ENCODE measurements around the gene MVB12A. TPM values are rescaled to one million over a fixed set of nuclear protein-coding genes. Genes with fewer than 3 reads are reported as not detected.

The MVB12A gene
- total RNA-seq, 1 donor from 2014 or later, result 45.3 TPM

GRCh38 chr19:17436094-17436873 is 16.4 kb downstream of the MVB12A start:
- intact Hi-C loops (cut with DNase I), result no loop called here
- no peaks in the 10 kb centered on the region for H3K4me1 ChIP-seq
- no peaks in the 10 kb centered on the region for H3K27me3 ChIP-seq (ENCODE audit: low read depth)
- H3K9me3 ChIP-seq, result no peaks in the 10 kb centered on the region
- ATAC-seq, result no peak
- no peak overlapping the region for H3K27ac ChIP-seq
- no peak overlapping the region for H3K4me3 ChIP-seq
- no peaks in the 10 kb centered on the region for H3K36me3 ChIP-seq
- no peak for DNase-seq
- TF ChIP-seq CTCF (IDR thresholded peaks at IDR 0.05), result no peak

DNA sequence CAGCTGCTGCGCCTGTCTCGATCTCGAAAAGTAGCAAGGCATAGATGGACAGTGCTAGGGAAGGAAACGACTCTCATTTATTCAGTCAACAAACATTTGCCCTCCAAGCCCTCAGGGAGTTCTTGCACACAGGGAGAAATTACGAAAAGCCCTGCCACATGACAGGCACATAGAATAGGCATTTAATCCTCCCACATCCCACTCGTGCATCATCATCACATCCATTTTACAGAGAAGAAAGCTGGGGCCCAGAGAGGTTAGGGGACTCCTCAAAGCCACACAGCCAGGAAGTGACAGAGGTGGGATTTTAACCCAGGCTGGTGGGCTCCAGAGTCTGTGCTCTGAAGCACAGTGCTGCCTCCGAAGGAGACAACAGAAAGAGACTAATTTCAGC is 17.0 kb downstream of the MVB12A start:
- no peak for TF ChIP-seq CTCF (IDR thresholded peaks at IDR 0.05)
- ATAC-seq, result no peak
- H3K9me3 ChIP-seq, result no peaks in the 10 kb centered on the region
- intact Hi-C loops (cut with DNase I), result no loop called here
- H3K27ac ChIP-seq, result no peak overlapping the region
- H3K36me3 ChIP-seq, result no peaks in the 10 kb centered on the region
- no peak overlapping the region for H3K4me3 ChIP-seq
- no peak for DNase-seq
- H3K4me1 ChIP-seq, result no peaks in the 10 kb centered on the region
- H3K27me3 ChIP-seq (ENCODE audit: low read depth), result no peaks in the 10 kb centered on the region

DNA sequence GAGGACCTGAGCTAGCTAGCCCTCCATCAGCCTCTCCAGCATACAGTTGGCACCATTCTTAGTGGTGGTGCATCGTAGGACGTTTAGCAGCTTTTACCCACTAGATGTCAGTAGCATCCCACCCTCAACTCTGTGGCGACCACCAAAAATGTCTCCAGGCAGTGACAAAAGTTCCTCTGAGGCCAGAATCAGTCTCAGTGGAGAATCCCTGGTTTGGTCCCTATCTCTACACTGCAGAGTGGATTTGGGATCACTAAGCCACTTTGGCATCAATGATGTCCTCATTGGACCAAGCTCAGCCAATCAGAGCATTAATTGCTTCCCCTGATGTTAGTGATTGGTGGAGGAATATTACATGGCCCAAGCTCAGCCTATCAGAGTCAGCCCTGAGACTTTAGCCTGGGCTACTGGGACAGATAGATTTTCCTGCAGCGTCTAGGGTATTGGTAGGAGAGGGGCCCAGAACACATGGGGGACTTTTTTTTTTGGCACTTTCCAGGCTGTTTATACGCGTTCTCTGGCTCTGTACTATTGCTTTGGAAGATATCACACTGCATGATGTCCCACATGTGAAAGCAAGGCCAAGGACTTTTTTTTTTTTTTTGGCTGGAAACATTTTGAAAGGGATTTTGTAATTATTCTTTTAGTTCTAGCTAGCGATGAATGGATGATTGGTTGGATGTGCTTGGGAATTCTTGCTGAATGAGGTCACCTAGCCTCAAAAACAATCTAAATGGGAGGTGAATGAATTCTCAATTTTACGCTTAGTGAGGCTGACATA is 21.6 kb downstream of the MVB12A start:
- no peak for DNase-seq
- intact Hi-C loops (cut with DNase I), result no loop called here

GRCh38 chr19:17445526-17446165 is 25.8 kb downstream of the MVB12A start:
- Histone ChIP-seq H3K27me3 (ENCODE audit: low read depth) (peaks cover 7% of the 10 kb centered on the region), H3K4me1 (peaks cover 8% of the 10 kb centered on the region), H3K36me3 (no peaks in the 10 kb centered on the region), H3K9me3 (no peaks in the 10 kb centered on the region), H3K27ac (no peak overlapping the region), H3K4me3 (no peak overlapping the region)
- DNase-seq (no peak), ATAC-seq (no peak)
- intact Hi-C loops (cut with DNase I), result no loop called here
- TF ChIP-seq CTCF (IDR thresholded peaks at IDR 0.05), result no peak

More for the DNA sequence above, 21.6 kb downstream of the MVB12A start:
- TF ChIP-seq CTCF (IDR thresholded peaks at IDR 0.05), result peak; percentile 25
- ATAC-seq, result no peak
- no peaks in the 10 kb centered on the region for H3K9me3 ChIP-seq
- no peak overlapping the region for H3K27ac ChIP-seq
- no peaks in the 10 kb centered on the region for H3K4me1 ChIP-seq
- H3K27me3 ChIP-seq (ENCODE audit: low read depth), result no peaks in the 10 kb centered on the region
- H3K4me3 ChIP-seq, result no peak overlapping the region
- no peaks in the 10 kb centered on the region for H3K36me3 ChIP-seq

DNA sequence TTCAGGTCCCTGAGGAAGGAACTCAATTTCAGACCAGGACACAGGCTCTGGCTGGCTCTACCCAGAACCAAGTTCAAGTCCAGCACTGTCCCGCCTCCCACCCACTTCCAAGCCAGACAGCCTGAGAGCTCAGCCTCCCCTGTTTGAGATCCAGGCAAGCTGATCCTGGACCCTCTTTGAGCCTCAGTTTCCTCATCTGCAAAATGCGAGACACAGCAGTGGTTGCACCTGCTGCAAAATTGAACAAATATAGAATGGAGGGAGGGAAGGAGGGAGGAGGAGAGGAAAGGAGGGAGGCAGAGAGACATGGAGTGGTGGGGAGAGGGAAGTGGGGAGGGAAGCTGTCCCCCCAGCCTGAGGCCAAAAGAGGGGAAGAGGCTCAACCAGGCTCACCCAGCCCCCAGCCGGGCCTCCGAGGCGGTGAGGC is 27.9 kb downstream of the MVB12A start:
- DNase-seq (no peak), ATAC-seq (no peak)
- Histone ChIP-seq H3K4me3 (peak overlapping the region; percentile 49), H3K36me3 (no peaks in the 10 kb centered on the region), H3K27me3 (ENCODE audit: low read depth) (peaks cover 7% of the 10 kb centered on the region), H3K9me3 (no peaks in the 10 kb centered on the region), H3K4me1 (peaks cover 8% of the 10 kb centered on the region), H3K27ac (no peak overlapping the region)
- intact Hi-C loops (cut with DNase I), result no loop called here
- TF ChIP-seq CTCF (IDR thresholded peaks at IDR 0.05), result no peak
